ENCODE measurements around the gene HOXA10.

HOXA10 gene

GRCh38 chr7:27214239-27214950 lies 40.3 kb upstream of the HOXA10 start:
- H3K27me3 ChIP-seq (ENCODE audit: insufficient read depth, poor library complexity, severe bottlenecking): peaks cover 52% of the 10 kb centered on the region

GRCh38 chr7:27213433-27214238 lies 39.5 kb upstream of the HOXA10 start:
- H3K4me3 ChIP-seq (replicated peaks; ENCODE audit: insufficient read depth, low read length): no peak overlapping the region
- no peak overlapping the region for H3K27ac ChIP-seq (replicated peaks)
- no peak for TF ChIP-seq REST (IDR thresholded peaks at IDR 0.05; ENCODE audit: insufficient replicate concordance, low read depth)
- TF ChIP-seq GABPA (IDR thresholded peaks at IDR 0.05; ENCODE audit: low read depth): no peak
- TF ChIP-seq SPI1 (IDR thresholded peaks at IDR 0.05; ENCODE audit: borderline replicate concordance, low read depth): no peak
- TF ChIP-seq, protein P1, sequence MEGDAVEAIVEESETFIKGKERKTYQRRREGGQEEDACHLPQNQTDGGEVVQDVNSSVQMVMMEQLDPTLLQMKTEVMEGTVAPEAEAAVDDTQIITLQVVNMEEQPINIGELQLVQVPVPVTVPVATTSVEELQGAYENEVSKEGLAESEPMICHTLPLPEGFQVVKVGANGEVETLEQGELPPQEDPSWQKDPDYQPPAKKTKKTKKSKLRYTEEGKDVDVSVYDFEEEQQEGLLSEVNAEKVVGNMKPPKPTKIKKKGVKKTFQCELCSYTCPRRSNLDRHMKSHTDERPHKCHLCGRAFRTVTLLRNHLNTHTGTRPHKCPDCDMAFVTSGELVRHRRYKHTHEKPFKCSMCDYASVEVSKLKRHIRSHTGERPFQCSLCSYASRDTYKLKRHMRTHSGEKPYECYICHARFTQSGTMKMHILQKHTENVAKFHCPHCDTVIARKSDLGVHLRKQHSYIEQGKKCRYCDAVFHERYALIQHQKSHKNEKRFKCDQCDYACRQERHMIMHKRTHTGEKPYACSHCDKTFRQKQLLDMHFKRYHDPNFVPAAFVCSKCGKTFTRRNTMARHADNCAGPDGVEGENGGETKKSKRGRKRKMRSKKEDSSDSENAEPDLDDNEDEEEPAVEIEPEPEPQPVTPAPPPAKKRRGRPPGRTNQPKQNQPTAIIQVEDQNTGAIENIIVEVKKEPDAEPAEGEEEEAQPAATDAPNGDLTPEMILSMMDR (IDR thresholded peaks at IDR 0.05; ENCODE audit: insufficient read depth, low read length): no peak
- TF ChIP-seq POLR2AphosphoS5 (IDR thresholded peaks at IDR 0.05; ENCODE audit: low read depth): no peak
- H3K27me3 ChIP-seq (ENCODE audit: insufficient read depth, poor library complexity, severe bottlenecking): peaks cover 49% of the 10 kb centered on the region
- no peak for DNase-seq (ENCODE audit: low read depth in 1 of 2, low spot score in 1 of 2)

More at GRCh38 chr7:27214239-27214950, 40.3 kb upstream of the HOXA10 start:
- H3K27ac ChIP-seq (replicated peaks): no peak overlapping the region
- no peak for DNase-seq (ENCODE audit: low read depth in 1 of 2, low spot score in 1 of 2)
- H3K4me3 ChIP-seq (replicated peaks; ENCODE audit: insufficient read depth, low read length): no peak overlapping the region
- no peak for TF ChIP-seq POLR2AphosphoS5 (IDR thresholded peaks at IDR 0.05; ENCODE audit: low read depth)
- TF ChIP-seq, protein P1 (IDR thresholded peaks at IDR 0.05; ENCODE audit: insufficient read depth, low read length): no peak

DNA sequence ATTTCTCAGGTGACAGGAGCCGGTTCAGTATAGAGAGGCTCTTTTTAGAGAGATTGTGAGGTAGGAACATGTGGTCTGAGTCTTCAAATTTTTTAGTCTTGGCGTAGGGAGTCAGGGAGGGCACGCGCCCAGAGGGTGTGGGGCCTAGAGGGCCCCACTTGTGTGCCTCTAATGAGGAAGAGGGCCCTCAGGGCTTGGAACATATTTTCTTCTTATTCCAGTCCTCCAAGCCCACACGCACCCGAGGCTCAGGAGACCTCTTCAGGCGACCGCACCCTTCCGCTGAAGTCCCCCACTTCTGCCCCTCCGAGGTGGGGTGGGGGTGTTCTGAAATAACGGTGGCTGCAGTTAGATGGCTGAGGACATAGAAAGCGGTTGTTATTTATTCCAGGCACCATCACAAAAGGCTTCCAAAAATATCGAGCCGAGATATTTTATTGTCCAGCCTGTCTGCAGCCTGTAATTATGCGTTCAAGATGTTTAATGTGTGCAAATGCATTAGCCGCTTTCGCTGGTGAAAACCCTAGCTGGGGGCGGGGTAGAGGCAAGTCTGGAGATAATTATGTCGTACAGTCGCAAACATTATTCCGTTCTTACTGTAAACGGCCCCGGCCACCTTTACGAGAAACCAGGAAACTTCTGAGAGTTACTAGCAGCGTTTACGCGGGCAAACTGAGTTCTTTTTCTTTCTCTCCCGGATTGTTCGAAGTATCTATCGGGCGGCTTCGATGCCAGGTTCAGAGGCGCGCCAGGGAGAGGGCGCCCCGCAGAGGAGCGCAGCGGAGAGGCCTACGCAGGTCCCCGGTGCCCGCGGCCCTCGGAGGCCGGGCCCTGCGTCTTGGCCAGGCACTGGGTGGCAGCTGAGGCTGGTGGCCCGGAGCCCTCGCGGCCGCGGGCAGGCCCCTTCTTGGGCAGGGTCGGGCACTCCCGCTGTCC lies 38.6 kb upstream of the HOXA10 start:
- Histone ChIP-seq H3K4me3 (replicated peaks; ENCODE audit: insufficient read depth, low read length) (no peak overlapping the region), H3K27me3 (ENCODE audit: insufficient read depth, poor library complexity, severe bottlenecking) (peaks cover 46% of the 10 kb centered on the region), H3K27ac (replicated peaks) (no peak overlapping the region)
- TF ChIP-seq SPI1 (IDR thresholded peaks at IDR 0.05; ENCODE audit: borderline replicate concordance, low read depth): no peak
- TF ChIP-seq, protein P1 (IDR thresholded peaks at IDR 0.05; ENCODE audit: insufficient read depth, low read length): no peak
- no peak for TF ChIP-seq GABPA (IDR thresholded peaks at IDR 0.05; ENCODE audit: low read depth)
- DNase-seq (ENCODE audit: low read depth in 1 of 2, low spot score in 1 of 2): no peak

DNA sequence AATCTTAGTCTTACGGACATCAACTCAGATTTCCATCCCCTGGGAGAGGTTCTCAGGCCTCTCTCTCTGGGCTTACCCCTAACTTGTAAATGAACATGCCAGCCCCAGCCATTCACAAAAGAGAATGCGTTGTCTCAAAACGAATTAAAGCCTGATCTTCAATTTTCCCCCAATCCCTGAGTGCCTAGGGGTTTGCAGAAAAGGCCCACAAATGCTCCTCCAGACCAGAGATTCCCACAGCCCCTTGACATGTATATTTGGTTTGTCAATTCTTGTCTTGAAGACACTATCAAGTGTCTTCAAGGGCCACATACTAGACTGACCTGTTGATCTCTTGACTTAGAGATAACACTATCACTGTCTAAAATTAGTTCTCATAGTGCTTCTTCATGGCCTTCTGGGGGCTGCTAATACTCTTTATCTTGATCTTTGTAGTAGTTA lies 37.7 kb upstream of the HOXA10 start:
- Histone ChIP-seq H3K27me3 (ENCODE audit: insufficient read depth, poor library complexity, severe bottlenecking) (peaks cover 49% of the 10 kb centered on the region), H3K27ac (replicated peaks) (no peak overlapping the region), H3K4me3 (replicated peaks; ENCODE audit: insufficient read depth, low read length) (no peak overlapping the region)
- no peak for DNase-seq (ENCODE audit: low read depth in 1 of 2, low spot score in 1 of 2)
- no peak for TF ChIP-seq POLR2AphosphoS5 (IDR thresholded peaks at IDR 0.05; ENCODE audit: low read depth)
- TF ChIP-seq REST (IDR thresholded peaks at IDR 0.05; ENCODE audit: insufficient replicate concordance, low read depth): no peak
- TF ChIP-seq GABPA (IDR thresholded peaks at IDR 0.05; ENCODE audit: low read depth): no peak
- TF ChIP-seq, protein P1 (IDR thresholded peaks at IDR 0.05; ENCODE audit: insufficient read depth, low read length): no peak
- no peak for TF ChIP-seq SPI1 (IDR thresholded peaks at IDR 0.05; ENCODE audit: borderline replicate concordance, low read depth)
